Fibroblast of peridontal ligament (primary cell): ENCODE results near the gene ITGB3BP.
"Not testable (repeated sequence)": the region's sequence is repeated elsewhere in the genome, so short reads cannot be mapped to it uniquely, and the experiment has no call there.

Experiments
- DNase-seq: peaks from one replicate; pipeline ENCODE4 v3.0.0-alpha.2; 2010; ENCODE audit errors: extremely low read depth

ITGB3BP gene

DNA sequence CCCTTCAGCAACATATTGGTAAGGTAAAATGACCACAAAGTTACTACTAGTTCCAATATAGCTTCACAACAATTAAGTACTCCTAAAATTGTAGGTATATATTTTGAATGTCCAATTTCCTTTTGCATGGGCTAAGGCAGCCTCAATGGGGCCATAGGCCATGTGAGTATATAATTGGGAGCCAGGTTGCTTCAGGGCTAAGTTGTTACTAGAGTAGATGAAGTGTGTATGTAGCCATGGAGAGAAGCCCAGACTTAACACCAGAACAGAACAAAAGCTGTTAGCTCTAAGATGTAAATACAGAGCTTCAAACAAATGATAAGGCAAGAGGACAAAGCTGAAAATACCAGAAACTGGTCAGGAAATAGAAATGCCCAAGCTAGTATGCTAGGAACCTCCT lies 16.2 kb downstream of the ITGB3BP start:
- no peak for DNase-seq

GRCh38 chr1:63501256-63501655 lies 21.8 kb downstream of the ITGB3BP start:
- DNase-seq: no peak

DNA sequence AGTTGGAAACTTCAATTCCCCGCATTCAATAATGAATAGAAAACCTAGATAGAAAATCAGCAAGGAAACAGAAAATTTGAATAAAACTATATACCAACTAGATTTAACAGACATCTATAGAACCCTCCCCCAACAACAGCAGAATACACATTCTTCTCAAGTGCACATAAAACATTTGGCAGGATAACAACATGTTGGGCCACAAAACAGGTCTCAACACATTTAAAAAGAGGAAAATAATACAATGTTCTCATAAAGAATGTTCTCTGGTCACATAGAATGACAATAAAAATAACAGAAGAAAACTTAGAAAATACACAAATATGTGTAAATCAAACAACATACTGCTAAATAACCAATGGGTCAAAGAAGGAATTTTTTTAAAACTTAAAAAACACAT lies 24.9 kb downstream of the ITGB3BP start:
- DNase-seq: no peak

DNA sequence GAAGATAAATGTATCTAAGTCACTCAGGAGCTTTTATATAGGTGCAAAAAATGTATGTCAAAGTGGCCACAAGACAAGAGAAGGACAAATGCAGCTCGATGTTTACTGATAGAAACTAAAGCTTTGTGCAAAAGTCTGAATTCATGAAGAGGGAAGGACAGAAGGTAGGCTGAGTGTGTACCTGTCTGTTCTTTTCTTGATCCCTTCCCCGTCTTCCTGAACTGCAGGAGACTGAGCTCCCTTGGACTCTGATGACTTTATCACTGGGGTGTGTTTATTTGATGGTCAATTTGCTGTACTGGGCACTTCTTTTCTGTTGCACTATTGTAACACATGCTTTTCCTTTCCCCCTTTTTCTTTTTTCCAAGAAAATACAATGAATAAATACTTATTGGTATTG lies 25.4 kb downstream of the ITGB3BP start:
- no peak for DNase-seq

- DNase-seq: peak; percentile 78
These were observed 35.5 kb downstream of the ITGB3BP start for GRCh38 chr1:63487336-63488065.

GRCh38 chr1:63486629-63487028 lies 36.4 kb downstream of the ITGB3BP start:
- DNase-seq: peak; percentile 61

DNA sequence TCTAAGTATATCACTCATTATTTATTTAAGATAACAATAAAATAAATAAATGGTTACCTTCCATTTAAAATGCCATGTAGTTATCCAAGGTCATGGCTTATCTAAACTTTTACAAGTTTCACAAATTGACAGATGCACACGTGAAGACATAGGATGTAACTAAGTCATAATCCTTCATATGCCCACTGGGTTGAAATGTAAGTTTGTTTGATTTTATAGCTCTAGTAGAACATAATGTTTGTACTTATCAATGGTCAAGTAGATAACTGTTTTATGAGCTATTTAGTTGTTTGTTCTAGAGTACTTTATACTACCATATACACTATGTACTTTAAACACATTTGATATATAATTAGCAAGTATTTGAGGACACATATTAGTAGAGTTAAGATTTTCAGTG lies 43.0 kb downstream of the ITGB3BP start:
- no peak for DNase-seq

DNA sequence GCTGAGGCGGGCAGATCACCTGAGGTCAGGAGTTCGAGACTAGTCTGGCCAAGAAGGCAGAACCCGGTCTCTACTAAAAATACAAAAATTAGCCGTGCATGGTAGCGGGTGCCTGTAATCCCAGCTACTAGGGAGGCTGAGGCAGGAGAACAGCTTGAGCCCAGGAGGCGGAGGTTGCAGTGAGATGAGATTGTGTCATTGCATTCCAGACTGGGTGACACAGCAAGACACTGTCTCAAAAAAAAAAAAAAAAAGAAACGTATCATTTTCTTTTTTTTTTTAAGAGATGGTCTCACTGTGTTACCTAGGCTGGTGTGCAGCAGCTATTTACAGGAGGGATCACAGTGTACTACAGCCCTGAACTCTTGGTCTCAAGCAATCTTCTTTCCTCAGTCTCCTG lies 47.3 kb downstream of the ITGB3BP start:
- DNase-seq: no peak

DNA sequence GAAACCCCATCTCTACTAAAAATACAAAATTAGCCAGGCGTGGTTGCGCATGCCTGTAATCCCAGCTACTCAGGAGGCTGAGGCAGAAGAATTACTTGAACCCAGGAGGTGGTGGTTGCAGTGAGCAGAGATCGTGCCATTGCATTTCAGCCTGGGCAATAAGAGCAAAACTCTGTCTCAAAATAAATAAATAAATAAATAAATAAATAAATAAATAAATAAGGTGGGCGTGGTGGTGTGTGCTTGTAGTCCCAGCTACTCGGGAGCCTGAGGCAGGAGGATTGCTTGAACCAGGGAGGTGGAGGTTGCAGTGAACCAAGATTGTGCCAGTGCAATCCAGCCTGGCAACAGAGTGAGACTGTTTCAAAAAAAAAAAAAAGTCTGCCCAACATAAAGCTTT lies 54.3 kb downstream of the ITGB3BP start:
- DNase-seq: not testable (repeated sequence)

- DNase-seq: no peak
These were observed 56.3 kb downstream of the ITGB3BP start for GRCh38 chr1:63466759-63467158.

DNA sequence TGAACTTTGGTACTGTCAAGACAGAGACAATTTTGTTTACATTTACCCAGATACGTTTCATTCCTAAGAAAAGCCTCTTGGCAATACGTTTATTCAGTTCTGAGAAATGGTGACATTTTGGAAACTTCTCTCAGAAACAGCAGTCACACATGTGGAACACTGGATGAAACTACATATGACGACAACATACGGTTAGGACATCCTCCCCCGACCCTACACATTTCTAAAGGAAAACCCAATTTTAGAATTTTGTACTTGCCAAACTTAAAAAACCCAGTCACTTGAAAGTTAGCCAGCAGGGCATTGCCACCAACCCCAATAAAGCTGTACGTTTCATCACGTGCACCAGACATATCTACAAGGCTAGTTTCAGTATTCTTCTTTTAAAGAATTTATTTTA lies 56.8 kb downstream of the ITGB3BP start:
- no peak for DNase-seq

GRCh38 chr1:63463248-63463647 lies 59.8 kb downstream of the ITGB3BP start:
- no peak for DNase-seq

GRCh38 chr1:63461661-63462230 lies 61.3 kb downstream of the ITGB3BP start:
- DNase-seq: no peak

GRCh38 chr1:63458750-63459149 lies 64.3 kb downstream of the ITGB3BP start:
- no peak for DNase-seq

- peak; percentile 75 for DNase-seq
These were observed 68.8 kb downstream of the ITGB3BP start for GRCh38 chr1:63454269-63454668.

- no peak for DNase-seq
These were observed 69.8 kb downstream of the ITGB3BP start for GRCh38 chr1:63453232-63453631.

DNA sequence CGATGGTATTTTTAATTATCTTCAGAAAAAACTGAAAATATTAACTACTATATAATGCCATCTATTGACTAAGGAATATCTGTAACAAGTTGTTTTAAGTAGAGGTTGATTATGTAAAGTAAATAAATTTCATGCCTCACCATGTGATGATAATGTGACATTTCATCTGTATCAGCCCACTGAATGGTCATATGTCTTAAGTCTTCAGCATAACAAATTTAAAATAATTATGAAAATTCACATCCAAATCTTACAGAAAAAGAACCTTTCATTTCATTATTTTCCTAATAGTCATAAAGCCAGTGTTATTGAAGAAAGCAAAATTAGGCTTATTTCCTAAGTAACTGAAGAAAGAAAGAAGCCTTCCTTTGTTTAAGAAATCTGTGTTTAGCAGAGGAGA lies 72.6 kb downstream of the ITGB3BP start:
- no peak for DNase-seq

- peak; percentile 76 for DNase-seq
These were observed 74.2 kb downstream of the ITGB3BP start for GRCh38 chr1:63448731-63449246.

DNA sequence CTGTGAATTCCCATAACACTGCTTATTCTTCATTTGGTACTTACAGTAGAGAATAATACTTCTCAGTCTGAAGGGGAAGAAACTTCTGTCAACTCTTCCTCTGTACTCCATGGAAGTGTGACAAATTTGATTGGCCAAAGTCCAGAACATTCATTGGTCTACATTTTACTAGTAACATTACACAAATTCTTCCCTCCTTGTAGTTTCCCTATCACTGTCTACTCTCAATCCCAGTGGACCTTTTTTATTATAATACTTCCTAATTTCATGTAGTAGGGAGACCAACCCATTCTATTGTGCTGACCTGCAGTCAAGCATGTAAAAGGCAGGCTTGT lies 80.9 kb downstream of the ITGB3BP start:
- peak; percentile 54 for DNase-seq

DNA sequence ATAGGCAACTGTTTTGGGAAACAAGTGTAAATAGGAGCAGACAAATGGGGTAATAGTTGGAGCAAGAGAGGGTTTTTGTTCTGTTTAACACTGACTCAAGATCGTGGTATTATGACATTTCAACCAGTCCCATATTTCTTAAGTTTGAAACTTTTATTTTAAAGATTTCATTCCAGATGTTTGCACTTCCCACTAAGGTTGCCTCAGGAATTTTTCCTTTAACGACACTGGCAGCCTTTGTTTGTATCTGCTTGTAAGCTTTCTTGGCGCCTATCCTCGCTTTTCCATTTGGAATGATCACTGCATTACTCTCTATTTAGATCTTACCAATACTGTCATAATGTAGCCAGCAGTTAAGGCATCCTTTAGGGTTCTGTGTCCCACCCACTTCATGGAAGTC lies 87.9 kb downstream of the ITGB3BP start:
- DNase-seq: peak; percentile 85

DNA sequence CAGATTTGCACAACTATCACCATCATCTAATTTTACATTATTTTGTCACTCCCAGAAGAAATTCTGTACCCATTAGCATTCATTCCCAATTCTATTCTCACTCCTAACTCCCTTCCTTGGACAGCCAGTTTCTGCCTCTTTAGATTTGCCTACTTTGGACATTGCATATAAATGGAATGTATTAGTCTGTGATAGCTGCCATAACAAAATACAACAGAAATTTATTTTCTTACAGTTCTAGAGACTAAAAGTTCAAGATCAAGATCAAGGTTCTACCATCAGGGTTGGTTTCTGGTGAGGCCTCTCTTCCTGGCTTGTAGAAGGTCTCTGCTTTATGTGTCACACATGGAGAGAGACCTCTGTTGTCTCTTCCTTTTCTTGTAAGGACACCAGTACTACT lies 93.7 kb downstream of the ITGB3BP start:
- DNase-seq: no peak

DNA sequence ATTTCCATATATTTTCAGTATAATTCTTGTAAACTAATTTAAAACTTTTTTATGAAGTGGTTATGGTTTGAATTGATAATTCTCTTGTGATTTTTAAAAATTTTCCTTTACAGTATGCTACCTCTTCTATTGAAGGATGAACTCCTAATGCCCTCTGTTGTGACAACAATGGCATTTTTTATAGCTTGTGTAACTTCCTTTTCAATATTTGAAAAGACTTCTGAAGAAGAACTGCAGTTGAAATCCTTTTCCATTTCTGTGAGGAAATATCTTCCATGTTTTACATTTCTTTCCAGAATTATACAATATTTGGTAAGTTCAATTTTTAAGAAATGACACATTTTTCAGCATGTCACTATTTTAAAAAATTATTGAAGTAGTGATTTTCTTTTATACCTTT lies 94.2 kb downstream of the ITGB3BP start:
- DNase-seq: no peak

GRCh38 chr1:63423649-63424048 lies 99.4 kb downstream of the ITGB3BP start:
- DNase-seq: no peak

DNA sequence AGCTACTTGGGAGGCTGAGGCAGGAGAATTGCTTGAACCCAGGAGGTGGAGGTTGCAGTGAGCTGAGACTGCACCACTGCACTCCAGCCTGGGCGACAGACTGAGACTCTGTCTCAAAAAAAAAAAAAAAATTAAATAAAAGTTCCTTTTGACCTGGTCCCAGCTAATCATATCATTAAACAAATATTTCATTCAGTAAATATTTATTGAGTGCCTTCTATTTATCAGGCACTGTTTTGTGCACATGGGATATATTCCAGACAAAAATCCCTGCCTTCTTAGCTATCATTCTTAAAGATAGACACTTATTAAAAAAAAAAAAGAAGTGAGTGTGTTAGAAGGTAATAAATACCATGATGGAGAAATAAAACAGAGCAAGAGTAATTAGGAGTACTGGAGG lies 102.3 kb downstream of the ITGB3BP start:
- DNase-seq: not testable (repeated sequence)
